NCI-H2171 treated with DMSO at 0.1 percent for 48 hours (cell line): Measurements from ENCODE around the gene ATP5ME.
"Not testable (repeated sequence)": the region's sequence is repeated elsewhere in the genome, so short reads cannot be mapped to it uniquely, and the experiment has no call there.

Experiments used
- DNase-seq: peaks from one replicate; lab custom pipeline; 2025; lab: John Stamatoyannopoulos, UW

Gene ATP5ME

GRCh38 chr4:655464-656151 is 18.5 kb downstream of the ATP5ME start:
- no peak for DNase-seq

GRCh38 chr4:654871-655463 is 19.1 kb downstream of the ATP5ME start:
- no peak for DNase-seq

- no peak for DNase-seq
These were observed 19.6 kb downstream of the ATP5ME start for GRCh38 chr4:654503-654845.

GRCh38 chr4:653831-654502 is 20.1 kb downstream of the ATP5ME start:
- no peak for DNase-seq

DNA sequence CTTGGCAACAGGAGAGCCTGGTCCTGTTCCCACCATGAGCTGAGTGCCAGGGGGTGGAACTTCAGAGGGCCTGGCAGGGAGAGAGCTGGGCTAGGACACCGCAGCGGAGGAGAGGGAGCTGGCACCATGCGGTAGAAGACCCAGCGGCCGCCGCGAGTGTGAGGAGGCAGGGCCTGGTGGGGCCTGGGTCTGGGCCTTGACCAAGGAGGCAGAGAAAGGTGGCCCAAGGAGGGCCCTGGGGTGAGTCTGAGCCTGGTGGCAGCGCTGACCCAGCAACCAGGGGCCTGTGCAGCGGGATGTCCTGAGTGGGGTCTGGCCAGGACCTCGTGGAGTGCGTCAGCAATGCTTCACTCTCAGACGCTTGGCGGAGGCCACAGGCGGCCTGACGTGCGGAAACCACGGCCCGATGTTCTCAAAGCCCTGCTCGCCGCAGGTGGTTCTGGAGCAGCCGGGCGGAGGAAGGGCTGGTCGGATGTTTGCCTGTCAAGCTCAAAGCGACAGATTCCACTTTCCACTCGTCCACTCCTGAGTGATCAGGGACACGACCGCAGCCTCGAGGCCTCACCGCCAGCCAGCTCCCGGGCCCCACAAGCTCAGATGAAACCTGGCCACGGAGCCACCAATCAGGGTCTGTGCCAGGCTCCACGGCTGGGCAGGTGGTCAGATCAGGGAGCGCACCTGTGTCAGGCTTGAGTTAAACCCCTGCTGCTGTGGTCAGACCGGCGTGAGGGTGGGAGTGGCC is 20.8 kb downstream of the ATP5ME start:
- no peak for DNase-seq

- DNase-seq = no peak
These were observed 22.0 kb downstream of the ATP5ME start for GRCh38 chr4:651884-652642.

- peak; percentile 41 for DNase-seq
These were observed 22.9 kb downstream of the ATP5ME start for GRCh38 chr4:650951-651883.

GRCh38 chr4:650461-650860 is 23.6 kb downstream of the ATP5ME start:
- DNase-seq = no peak

DNA sequence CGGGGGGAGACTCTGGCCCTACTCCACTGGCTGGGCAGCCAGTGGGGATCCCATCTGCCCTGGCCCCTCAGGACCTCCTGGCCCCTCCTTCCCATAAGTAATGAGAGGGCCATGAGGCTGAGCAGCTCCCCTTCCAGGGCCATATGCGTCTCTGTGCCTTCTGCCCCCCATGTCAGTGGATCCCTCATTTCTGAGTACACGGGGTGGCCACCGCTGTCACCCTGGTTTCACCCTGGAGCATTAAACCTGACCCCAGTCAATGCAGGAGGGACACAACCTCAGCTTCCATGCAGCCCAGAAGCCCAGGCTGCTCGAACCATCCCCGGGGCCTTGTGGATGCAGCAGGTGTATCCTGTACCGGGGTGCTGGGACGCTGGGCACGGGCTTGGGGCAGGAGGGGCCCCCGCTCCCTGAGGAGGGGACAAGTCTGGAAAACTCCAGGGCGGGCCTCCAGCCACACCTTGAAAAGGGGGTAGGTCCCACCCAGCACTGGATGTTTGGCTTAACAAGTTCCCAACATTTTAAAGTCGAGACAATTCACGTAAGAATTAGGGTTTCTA is 24.2 kb downstream of the ATP5ME start:
- no peak for DNase-seq

DNA sequence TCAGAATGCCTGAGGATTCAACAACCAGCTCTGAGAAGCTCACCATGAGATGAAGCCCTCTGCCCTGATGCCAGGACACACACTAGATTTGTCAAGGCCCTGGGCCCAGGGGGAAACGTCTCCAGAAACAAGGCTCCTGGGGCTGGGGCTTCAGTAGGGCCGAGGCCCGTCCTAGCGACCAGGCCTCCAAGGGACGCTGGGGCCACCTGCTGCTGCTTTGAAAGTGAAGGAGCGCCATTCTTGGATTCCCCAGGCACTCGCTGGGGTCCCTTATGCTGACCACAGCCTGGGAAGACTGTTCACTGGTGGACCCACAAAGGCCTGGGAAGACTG is 24.8 kb downstream of the ATP5ME start:
- DNase-seq = no peak

- no peak for DNase-seq
These were observed 25.3 kb downstream of the ATP5ME start for GRCh38 chr4:648579-649292.

DNA sequence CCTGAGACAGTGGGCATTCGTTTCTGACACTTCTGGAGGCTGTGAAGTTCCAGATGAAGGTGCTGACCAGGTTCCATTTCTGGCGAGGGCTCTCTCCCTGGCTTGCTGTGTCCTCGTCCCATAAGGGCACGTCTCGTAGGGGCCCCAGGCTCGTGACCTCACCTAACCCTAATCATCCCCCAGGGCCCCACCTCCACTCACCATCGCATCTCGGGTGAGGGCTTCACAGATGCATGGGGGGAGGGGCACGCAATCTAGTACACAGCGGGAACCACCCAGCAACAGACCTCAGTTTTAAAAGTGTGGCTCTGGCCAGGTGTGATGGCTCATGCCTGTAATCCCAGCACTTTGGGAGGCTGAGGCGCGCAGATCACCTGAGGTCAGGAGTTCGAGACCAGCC is 26.6 kb downstream of the ATP5ME start:
- DNase-seq = no peak

GRCh38 chr4:646460-646859 is 27.6 kb downstream of the ATP5ME start:
- DNase-seq = no peak

DNA sequence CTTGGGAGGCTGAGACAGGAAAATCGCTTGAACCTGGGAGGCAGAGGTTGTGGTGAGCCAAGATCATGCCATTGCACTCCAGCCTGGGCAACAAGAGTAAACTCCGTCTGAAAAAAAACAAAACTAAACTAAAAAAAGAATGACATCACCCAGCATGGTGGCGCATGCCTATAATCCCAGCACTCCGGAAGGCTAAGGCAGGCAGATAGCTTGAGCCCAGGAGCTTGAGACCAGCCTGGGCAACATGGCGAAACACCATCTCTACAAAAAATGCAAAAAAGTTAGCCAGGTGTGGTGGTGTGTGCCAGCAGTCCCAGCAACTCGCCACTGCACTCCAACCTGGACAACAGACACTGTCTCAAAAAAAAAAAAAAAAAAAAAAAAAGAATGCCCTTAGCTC is 31.7 kb downstream of the ATP5ME start:
- not testable (repeated sequence) for DNase-seq

DNA sequence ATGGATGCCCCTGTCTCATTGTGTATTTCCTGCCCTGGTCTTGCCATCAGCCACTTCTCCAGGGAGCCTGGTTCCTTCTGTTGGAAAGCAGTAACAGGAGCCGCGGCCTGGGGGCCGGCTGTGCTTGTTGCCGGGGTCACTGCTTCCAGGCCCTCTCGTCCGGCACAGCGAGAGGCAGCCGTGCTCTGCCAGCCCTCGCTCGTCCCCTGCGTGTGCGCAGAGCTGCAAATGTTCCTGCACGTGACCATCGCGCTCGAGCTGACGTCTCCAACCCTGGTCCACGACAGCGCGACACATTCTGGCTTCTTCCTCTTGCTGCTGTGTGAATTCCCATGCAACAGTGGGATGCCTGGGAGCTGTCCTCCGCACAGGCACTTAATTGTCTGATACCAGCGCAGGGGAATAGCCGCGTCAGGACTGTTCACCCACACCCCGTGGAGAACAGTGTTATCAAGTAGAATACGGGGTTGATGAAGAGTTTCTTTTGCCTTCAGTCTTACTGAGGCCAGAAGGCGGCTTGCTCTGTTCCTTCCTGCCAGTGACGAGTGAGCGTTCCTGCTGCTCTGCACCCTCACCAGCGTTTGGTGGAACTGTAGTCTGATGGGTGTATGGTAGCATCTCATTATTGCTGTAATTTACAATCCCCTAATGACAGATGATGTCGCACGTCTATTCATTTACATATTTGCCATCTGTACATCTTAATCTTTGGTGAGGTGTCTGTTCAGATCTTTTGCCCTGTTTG is 36.4 kb downstream of the ATP5ME start:
- DNase-seq = no peak

DNA sequence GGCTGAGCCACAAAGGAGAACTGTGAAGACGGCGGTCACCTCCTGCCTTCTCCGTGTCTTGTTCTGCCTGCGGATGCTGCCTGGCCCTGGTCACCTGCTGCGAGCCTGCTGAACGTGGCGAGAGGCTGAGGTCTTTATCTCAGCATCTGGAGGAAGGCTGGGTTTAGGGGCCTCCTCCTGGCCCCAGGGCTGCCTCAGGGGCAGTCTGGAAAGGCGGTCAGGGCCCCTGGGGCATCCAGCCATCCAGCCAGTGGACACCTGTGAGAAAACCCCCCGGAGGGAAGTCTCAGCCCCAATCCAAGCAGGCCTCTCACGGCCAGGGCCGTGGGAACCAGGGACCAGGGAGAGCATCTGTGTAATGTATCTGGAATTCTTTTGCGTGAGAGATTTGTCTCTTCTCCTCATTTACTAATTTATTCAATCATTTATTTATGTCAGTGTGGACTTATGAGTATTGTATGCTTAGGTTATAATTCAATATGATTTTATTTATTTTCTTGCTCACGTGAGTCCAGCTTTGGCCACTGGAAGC is 37.4 kb downstream of the ATP5ME start:
- no peak for DNase-seq

DNA sequence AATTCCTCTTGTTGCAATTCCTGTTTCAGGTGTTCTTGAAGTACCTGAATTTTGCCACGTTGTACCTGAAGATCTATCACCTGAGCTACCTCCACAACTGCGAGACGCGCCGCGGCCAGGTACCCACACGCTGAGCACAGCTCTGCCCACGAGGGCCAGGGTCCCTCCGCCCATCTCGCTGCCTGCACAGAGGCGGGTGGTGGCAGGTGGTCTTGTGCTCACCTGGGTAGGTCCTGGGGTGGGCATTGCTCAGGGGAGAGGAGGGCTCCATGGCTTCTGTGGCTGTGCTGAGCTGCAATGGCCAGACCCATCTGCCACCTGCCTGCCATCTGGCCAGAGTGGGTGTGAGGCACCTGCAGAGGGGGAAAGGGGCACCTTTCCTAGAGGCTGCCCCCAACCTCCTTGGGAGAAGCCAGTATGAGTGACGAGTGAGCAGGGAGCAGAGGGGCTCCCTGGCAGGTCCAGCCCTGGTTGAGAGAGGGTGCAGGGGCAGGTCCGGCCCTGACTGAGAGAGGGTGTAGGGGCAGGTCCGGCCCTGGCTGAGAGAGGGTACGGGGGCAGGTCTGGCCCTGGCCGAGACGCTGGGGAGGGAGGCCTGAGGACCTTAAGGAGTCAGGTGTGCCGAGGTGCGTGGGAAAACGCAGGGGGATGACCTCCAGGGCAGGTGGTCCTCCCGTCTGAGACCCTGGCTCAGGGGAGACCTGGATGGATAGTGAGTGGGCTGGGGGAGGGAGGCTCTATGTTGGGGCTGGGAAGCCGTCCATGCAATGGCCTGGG is 38.0 kb downstream of the ATP5ME start:
- no peak for DNase-seq

GRCh38 chr4:635066-635835 is 38.8 kb downstream of the ATP5ME start:
- not testable (repeated sequence) for DNase-seq
